GM21723 (cell line): Measurements from ENCODE around the gene ATXN7L3.

ENCODE experiments used
- ATAC-seq: cut with Tn5 transposase; IDR thresholded peaks from one replicate; pipeline ENCODE4 v1.9.1; 2021; ENCODE audit warnings: mild to moderate bottlenecking, moderate library complexity; ENCODE audit not compliant: unreplicated experiment

Gene ATXN7L3

DNA sequence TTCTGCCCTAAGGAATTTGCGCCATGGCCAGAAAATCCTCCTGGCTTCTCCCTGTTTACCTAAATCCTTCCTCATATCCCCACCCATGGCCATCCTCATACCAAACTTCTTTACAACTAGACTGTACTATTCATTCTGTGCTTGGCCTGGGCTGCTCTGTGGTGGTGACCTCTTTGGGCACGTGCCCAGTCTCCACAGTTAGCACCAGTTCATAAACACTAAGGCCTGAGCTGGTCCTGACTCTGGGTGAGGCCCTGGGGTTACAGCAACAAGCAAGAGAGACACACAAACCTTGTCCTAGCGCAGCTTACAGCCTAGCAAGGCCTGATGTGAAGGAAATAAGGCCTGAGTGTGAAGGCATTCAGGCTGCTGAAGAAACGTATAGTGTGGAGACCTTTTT is 3.1 kb upstream of the ATXN7L3 start:
- ATAC-seq: no peak

DNA sequence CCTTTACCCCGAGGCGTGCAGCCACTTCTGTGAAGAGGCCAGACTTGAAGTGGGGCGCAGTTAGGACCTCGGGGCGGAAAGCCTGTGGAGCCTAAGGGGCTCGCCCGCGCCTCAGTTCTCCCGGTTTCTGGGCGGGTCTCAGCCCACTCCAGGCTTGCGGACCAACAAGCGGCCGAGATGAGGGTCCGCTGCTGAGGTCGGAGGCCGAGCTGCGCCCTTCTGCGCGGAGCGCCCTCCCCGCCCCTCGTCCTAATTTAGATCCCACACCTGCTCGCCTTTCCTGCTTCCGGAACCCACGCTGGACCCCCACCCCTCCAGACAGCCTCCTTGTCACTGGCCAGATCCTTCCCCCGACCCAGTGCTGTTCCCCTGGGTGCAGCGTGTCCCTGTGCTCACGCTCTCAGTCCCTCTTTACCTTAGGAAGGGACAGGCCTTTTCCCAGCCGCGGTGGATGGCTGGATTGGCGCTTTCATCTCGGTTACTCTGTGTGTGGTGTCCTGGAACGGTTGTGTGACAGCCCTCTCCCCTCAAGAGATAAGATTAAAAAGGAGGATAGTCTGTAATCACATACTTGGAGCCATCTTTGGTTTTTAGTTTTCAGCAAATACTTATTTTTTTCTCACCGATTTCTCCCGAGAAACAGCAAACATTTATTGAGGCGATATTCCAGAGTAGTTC is 933 bp upstream of the ATXN7L3 start:
- ATAC-seq: peak; percentile 1

DNA sequence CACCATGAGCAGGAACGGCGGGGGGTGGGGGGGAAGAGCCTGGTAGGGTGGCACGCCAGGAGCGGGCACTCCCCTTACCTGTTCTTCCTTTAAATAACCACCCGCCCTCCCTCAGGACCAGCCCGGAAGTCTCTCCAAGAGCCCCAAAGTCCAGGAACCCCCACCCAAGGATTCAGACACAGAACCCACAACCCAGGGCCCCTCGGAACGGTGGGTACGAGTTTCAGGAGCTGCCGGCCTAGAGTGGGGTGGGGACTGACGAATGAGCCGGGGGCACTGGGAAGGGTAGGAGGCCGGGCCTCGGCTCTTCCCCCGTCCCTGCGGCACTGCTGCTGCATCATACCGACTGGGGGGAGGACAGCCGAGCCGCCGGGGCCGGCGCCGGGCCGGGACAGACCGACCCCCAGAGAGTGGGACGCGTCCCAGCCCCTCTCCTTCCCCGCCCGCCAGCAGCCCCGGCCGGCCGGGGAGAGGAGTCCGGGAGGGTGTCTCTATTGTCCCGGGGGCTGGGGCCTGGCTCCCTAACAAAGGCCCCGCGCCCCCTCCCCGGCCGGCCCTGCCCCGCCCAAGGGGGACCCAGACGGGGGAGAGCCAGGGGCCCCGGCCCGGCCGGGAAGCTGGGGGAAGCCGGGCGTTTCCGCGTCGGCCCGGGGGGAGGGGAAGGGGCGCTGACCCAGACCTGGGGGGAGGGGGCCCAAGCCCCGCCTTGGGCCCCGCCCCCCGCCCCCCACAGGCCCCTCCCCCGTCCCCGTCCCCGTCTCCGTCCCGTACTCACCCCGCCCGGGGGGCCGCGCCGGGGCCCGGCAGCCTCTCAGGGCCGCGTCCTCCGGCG is 747 bp downstream of the ATXN7L3 start:
- peak; percentile 17 for ATAC-seq

DNA sequence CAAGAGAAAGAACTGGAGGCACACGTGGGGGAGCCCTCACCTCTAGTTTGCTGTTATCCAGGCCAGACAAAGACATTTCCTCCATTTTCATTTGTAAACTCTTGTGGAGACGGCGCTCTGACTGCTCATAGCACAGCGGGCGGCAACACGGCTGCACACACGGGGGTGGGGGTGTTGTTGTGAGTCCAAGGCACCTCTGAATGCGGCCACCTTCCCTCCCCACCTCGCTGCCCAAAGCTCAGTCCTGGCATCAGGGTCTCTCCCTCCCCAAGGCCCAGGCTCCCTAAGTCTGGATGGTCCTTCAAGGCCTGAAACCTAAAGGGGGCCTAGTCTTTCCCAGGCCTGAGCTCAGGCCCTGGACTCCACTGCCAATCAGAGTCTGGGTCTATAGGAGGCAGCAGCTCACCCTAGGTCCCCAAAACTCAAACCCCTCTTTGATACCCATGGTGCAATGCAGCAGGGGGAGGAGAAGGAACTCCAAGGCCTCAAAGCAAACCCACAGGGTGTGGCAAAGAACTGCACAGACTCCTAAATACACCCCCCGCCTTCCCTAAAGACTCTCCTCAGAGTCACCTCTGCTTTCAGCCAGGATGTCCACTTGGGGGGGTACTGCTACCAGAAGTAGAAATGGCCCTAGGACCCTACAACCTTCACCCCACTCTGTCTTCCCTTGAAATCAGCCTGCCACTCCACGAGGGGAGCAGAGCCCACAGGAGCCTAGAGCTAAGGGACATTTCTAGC is 1.5 kb downstream of the ATXN7L3 start:
- no peak for ATAC-seq

DNA sequence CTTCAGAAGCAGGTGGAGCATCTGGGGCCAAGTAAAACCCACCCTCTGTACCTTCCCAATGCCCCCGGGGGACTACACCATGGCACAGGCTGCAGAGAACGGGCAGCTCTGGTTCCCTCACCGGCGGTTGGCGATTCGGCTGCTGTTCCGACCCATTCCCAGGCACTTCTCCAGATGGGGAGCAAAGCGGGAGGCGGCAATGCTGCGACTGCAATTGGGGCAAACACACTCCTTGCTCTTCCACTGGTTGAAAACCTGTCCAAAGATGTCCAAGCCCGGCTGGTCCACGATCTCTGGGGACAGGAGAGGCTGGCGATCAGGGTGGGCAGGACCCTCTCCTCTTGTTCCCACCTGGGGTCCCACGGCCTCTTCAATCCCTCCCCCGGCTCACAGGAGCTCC is 2.6 kb downstream of the ATXN7L3 start:
- ATAC-seq: no peak

DNA sequence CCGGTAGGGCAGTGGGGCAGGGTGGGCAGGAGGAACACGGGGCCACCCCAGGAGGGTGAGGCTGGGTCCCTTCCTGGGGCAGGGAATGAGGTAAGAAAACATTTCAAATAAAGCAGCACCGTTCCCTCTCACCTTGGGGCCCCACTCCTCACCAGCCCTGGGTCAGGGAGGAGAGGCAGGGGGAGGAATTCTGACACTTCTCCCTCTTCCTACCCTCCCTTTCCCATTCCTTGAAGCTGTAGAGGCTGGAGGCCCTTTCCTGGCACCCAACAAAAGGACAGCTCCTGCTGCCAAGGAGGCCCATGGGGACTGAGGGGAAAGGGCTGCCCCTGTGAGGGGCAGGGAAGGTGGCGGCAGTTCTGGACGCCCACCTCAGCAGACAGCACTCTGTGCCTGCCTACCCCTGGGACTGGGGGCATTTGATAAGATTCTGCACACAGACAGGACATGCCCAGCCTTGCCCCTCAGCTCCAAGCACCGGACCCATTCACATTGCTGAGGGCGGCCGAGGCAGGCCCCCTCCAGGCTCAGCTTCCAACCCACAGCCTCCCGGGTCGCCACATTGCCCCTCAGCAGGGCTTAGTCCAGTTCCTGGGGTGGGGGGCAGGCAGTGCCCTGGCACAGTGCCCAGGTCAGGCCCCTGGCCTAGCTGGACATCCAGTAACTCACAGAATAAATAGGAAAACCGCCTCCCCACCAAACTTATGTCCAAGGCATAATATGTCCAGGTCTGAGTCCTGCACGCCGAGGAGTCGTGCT is 6.2 kb downstream of the ATXN7L3 start:
- no peak for ATAC-seq

DNA sequence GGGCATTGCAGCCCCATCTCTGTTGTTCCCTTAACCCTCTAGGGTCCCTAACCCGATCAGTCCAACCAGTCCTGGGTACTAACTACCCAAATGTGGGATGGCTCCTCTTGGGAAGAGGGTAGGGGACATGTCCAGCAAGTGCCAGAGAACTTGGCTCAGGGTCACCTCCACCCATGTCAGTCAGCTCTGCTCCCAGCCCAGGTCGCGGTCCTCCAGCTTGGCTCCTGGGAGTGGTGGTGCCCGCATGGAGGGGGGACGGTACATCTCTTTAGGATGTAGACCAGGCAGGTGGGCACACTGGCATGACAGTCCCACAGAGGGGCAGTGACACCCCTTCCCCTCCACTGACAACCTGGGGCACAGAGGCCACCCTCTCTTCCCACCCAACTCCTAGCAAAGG is 6.9 kb downstream of the ATXN7L3 start:
- ATAC-seq: no peak

DNA sequence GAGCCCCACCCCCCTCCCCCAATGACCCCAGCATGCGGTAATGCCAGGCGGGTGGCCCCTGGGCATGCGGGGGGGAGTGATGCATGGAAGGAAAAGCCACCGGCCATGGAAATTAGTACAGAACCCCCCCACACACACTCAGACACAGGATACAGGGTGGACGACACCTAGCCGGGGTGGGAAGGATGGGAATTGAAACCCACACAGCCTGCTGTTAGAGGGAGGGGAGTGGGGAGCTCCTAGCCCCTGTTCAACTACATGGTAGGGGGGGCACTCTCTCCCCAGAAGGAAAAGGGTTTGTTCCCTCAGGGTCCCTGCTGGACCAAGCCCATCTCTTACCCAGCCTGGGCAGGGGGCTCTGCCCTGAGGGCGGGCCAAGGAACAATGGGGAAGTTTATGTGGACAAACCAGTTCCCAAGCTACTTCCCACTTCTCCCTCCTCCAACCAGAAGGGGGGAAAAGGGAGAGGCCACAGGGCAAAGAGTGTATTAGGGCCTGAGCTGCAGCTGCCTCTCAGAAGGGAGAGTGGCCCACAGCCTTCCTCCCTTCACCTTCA is 7.7 kb downstream of the ATXN7L3 start:
- ATAC-seq: no peak

DNA sequence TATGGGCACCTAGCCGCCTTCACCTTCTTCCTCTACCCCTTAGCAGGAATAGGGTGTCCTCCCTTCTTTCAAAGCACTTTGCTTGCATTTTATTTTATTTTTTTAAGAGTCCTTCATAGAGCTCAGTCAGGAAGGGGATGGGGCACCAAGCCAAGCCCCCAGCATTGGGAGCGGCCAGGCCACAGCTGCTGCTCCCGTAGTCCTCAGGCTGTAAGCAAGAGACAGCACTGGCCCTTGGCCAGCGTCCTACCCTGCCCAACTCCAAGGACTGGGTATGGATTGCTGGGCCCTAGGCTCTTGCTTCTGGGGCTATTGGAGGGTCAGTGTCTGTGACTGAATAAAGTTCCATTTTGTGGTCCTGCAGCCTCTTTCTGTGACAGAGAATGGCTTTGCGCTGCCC is 8.3 kb downstream of the ATXN7L3 start:
- no peak for ATAC-seq

DNA sequence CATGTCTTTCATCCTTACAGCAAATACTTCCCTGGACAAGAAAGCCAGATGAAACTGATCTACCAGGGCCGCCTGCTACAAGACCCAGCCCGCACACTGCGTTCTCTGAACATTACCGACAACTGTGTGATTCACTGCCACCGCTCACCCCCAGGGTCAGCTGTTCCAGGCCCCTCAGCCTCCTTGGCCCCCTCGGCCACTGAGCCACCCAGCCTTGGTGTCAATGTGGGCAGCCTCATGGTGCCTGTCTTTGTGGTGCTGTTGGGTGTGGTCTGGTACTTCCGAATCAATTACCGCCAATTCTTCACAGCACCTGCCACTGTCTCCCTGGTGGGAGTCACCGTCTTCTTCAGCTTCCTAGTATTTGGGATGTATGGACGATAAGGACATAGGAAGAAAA is 9.2 kb downstream of the ATXN7L3 start:
- ATAC-seq: no peak

DNA sequence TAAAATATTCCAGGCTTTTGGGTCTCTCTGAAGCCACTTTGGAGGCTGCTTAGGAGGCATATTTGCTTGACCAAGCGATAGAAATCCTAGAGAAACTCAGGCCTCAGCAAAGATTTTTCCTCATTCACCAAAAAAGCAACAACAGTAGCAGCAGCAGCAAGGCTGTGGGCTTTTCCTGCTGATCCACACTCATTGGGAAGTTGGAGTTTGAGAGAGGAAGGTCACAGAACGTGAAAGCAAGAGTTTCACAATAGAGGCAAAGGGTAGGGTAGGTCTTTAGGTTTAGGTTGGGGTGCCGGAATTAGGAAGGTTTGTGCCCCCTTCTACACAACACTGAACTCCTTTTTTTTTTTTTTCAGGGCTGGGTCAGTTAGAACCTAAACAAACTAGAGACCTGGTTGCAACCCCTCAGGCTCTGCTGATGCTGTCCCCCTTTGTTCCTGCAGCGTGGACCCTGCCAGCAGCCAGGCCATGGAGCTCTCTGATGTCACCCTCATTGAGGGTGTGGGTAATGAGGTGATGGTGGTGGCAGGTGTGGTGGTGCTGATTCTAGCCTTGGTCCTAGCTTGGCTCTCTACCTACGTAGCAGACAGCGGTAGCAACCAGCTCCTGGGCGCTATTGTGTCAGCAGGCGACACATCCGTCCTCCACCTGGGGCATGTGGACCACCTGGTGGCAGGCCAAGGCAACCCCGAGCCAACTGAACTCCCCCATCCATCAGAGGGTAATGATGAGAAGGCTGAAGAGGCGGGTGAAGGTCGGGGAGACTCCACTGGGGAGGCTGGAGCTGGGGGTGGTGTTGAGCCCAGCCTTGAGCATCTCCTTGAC is 10.9 kb downstream of the ATXN7L3 start:
- ATAC-seq: no peak

DNA sequence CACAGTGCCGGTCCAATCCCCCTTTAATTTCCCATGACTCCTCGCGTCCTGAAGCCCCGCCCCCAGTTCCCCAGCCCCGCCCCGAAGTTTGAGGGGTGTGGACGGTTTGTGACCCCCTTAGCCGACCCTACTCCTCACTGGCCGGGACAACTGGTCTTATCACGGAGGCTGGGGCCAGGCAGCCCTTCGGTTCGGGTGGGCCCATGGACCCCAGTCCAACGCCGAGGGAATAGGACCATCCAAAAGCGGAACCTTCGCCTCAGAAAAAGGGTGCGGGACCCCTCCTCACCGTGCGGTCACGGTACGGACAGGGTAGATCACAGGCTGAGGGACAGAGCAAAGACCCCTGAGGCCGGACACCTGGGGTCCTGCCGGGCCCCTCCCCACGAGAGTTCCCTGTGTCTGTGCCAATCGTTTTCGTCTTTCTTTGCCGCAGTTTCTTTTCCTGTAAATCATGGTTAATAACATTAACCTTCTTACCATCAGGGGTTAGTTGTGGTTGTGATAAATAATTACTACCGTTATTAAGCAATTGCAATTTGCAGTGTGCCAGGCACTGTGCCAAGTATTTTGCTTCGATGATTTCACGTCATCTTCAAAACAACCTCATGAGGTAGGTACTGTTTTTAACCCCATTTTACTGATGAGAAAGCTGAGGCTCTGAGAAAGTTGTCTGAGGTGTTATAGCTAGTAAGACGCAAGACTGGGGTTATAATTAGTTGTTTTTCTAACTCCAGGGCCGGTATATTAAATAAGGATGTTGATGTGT is 12.4 kb downstream of the ATXN7L3 start:
- peak; percentile 47 for ATAC-seq

DNA sequence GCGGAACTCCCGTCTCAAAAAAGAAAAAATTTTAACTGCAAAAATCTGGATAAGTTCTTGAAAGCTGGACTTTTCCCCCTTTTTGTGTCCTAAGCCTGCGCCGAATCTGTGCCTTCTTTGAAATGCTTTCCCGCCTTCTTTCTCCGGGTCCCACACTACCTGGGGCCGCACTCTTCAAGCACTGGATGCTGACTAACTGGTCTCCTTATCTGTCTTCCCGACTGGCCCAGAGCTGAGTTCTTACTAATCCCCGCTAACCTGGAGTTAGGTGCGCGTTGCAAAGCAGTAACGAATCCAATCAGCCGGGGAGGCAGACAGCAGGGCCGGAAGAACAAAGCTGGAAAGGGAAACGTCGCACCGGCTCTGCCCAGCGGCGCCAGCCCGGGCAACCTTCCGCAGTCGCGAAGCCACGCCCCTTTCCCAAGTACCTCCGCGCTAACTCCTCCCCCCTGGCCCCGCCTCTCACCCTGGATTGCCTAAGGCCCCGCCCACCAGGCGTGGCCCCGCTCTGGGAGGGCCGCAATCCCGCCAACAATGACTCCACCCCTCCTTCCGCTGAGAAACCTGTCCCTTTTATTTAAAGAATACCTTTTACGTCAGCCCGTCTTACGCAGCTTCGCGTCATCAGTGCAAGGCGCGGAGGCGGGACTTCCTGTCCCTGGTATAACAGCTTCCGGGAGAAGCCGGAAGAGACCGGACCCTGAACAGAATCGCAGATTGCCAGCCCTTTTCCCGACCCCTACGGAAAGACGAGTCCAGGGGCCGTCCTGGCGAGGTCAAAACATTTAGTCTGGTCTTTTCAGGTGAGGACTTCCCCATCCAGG is 13.2 kb downstream of the ATXN7L3 start, which contains the start of gene TMUB2:
TMUB2 (plus strand) TSS at position 666 of the 824 bp plus-strand sequence. CDS start 737 bp downstream, outside the sequence.
- peak; percentile 79 for ATAC-seq

DNA sequence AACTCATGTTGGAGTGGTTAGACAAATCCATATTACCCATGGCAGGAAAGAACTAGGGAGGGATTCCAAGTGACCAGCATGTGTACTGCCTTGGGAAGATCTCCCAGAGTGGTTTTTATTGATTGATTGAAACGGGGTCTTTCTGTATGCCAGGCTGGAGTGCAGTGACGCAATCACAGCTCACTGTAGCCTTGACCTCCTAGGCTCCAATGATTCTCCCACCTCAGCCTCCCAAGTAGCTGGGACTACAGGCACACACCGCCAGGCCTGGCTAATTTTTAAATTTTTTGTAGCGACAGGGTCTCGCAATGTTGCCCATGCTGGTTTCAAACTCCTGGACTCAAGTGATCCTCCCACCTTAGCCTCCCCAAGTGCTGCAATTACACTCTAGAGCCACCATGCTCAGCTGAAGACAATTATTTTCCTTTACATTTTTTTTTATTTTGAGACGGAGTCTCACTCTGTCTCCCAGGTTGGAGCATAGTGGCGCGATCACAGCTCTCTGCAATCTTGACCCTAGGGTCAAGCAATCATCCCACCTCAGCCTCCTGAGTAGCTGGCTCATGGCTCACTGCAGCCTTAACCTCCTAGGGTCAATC is 15.4 kb downstream of the ATXN7L3 start:
- no peak for ATAC-seq

DNA sequence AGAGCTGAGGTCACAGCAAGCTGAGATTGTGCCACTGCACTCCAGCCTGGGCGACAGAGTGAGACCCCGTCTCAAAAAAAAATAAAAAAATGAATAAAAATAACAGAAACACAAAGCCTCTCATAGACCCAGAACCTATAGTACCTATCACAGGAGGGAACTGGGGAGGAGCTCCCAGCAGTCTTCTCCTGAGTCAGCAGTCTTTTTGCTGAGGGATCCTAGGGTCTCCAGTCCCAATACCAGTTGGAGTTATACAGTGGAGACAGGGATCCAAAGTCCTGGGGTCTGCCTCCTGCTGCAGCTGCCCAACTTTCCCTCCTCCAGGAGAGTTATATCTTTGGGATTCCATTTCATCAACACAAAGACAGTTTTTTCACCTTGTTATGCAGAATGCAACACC is 16.7 kb downstream of the ATXN7L3 start:
- no peak for ATAC-seq

DNA sequence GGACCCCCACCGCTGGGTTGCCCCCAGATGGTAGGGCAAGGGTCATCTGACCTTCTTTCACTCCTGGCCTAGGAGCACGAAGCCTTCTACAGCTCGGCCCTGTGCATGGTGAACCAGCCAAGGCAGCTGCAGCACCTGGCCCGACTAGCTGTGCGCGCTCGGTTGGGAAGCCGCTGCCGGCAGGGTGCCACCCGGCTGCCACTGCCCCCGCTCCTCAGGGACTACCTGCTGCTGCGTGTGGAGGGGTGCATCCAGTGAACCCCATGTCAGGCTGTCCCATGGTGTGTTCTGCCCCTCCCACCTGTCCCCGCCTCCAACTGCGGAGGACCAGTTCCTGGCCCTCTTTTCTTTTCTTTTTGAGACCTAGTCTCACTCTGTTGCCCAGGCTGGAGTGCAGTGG is 21.6 kb downstream of the ATXN7L3 start:
- ATAC-seq: no peak

DNA sequence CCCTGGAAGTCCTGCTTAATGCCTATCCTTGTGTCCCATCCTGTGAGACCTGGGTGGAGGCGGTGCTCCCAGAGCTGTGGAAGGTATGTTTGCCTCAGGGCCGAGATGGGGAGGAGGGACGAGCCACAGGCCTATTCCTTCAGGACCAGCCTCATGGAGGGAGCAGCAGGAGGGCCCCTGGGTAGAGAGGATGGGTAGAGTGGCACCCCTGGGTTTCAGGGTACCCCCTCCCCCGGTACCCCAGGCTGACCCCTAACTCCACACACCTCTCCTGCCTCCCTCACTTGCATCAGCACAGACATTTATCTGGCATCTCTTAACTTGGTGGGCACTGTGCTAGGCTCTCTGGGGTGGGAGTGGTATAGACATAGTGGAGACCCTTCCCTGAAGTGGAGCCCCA is 22.0 kb downstream of the ATXN7L3 start:
- no peak for ATAC-seq
